ENCODE results near the gene CLBA1. TPM values are rescaled to one million over a fixed set of nuclear protein-coding genes. Genes with fewer than 3 reads are reported as not detected.

CLBA1 gene
- total and polyA plus RNA-seq, 9 of the 15 experiments (the other 6 are each of a cell fraction or from before 2014, with no cell fraction given): 0.04 to 3.9 (median 2.6) TPM

DNA sequence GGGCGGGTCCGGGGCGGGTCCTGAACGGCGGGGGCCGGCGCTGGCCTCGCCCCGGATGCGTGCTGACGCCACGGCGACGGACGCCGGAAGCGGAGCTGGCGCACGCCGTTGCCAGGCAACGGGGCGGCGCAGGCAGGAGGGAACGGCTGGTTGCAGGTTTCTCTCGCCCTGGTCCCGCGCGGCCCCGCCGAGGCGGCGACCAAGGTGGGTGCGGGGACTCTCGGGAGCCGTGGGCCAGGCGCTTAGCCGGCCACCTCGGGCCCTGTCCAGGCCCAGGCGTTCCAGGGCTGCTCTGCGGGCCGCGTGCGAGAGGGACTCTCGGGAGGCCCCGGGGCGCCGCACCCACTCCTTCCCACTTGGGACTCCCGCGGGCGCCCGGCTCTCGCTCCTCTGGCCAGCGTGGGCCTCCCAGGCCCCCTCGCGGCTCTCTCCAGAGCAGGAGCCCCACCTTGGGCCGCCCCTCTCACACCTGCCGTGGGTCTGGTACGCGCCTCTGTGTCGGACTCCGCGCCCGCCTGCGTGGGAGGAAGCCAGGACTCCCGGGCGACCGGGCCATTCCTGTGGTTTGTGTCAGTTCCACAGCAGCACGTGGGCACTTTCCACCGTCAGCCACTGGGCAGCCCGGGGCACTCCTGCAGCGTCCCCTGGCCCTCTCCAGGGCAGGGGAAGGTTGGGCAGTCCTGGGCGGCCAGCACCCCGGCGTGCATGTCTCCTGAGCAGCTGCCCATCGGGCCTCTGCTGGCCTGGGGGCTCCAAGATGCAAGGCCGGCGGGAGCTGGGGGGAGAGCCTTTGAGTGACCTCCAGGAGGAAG, at the start of gene CLBA1 (continued):
- TF ChIP-seq, protein P1, sequence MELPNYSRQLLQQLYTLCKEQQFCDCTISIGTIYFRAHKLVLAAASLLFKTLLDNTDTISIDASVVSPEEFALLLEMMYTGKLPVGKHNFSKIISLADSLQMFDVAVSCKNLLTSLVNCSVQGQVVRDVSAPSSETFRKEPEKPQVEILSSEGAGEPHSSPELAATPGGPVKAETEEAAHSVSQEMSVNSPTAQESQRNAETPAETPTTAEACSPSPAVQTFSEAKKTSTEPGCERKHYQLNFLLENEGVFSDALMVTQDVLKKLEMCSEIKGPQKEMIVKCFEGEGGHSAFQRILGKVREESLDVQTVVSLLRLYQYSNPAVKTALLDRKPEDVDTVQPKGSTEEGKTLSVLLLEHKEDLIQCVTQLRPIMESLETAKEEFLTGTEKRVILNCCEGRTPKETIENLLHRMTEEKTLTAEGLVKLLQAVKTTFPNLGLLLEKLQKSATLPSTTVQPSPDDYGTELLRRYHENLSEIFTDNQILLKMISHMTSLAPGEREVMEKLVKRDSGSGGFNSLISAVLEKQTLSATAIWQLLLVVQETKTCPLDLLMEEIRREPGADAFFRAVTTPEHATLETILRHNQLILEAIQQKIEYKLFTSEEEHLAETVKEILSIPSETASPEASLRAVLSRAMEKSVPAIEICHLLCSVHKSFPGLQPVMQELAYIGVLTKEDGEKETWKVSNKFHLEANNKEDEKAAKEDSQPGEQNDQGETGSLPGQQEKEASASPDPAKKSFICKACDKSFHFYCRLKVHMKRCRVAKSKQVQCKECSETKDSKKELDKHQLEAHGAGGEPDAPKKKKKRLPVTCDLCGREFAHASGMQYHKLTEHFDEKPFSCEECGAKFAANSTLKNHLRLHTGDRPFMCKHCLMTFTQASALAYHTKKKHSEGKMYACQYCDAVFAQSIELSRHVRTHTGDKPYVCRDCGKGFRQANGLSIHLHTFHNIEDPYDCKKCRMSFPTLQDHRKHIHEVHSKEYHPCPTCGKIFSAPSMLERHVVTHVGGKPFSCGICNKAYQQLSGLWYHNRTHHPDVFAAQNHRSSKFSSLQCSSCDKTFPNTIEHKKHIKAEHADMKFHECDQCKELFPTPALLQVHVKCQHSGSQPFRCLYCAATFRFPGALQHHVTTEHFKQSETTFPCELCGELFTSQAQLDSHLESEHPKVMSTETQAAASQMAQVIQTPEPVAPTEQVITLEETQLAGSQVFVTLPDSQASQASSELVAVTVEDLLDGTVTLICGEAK (IDR thresholded peaks at IDR 0.05): peak; percentile 68; the same call in 1 of the 2 replicates
- TF ChIP-seq, protein P1 (CRISPR knock-in tag; IDR thresholded peaks at IDR 0.05): no peak
- TF ChIP-seq KDM2B (CRISPR knock-in tag; IDR thresholded peaks at IDR 0.05) (0 out of 2 replicates have a peak, but pooled peaks have one; percentile 44), CREB1 (IDR thresholded peaks at IDR 0.05) (peak; percentile 76), CREB1 (CRISPR knock-in tag; IDR thresholded peaks at IDR 0.05) (peak; percentile 64; the same call in 1 of the 2 replicates), SIN3A (IDR thresholded peaks at IDR 0.05; ENCODE audit: borderline replicate concordance in 2 of 2, control insufficient read depth in 1 of 2, low read depth in 2 of 2, low read length in 2 of 2) (peak in 1 of 2 experiments; percentile 82; a peak in 1 of 4 replicates), PHF8 (IDR thresholded peaks at IDR 0.05; ENCODE audit: borderline replicate concordance, low read length) (peak; percentile 59; the same call in 1 of the 2 replicates), RFX1 (IDR thresholded peaks at IDR 0.05) (peak; percentile 92)
- TF ChIP-seq, protein P2, sequence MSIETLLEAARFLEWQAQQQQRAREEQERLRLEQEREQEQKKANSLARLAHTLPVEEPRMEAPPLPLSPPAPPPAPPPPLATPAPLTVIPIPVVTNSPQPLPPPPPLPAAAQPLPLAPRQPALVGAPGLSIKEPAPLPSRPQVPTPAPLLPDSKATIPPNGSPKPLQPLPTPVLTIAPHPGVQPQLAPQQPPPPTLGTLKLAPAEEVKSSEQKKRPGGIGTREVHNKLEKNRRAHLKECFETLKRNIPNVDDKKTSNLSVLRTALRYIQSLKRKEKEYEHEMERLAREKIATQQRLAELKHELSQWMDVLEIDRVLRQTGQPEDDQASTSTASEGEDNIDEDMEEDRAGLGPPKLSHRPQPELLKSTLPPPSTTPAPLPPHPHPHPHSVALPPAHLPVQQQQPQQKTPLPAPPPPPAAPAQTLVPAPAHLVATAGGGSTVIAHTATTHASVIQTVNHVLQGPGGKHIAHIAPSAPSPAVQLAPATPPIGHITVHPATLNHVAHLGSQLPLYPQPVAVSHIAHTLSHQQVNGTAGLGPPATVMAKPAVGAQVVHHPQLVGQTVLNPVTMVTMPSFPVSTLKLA (conservative IDR thresholded peaks at IDR 0.05): peak; percentile 35 to 71; a peak in 2 of 4 replicates
- TF ChIP-seq, protein P3, sequence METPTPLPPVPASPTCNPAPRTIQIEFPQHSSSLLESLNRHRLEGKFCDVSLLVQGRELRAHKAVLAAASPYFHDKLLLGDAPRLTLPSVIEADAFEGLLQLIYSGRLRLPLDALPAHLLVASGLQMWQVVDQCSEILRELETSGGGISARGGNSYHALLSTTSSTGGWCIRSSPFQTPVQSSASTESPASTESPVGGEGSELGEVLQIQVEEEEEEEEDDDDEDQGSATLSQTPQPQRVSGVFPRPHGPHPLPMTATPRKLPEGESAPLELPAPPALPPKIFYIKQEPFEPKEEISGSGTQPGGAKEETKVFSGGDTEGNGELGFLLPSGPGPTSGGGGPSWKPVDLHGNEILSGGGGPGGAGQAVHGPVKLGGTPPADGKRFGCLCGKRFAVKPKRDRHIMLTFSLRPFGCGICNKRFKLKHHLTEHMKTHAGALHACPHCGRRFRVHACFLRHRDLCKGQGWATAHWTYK (CRISPR knock-in tag; IDR thresholded peaks at IDR 0.05): 0 out of 2 replicates have a peak, but pooled peaks have one; percentile 13

Measured in K562 (cell line).